Fibroblast of peridontal ligament (primary cell): ENCODE data around the gene FBXL3.

Source experiments
- DNase-seq: peaks from one replicate; pipeline ENCODE4 v3.0.0-alpha.2; 2010; ENCODE audit errors: extremely low read depth

The FBXL3 gene, protein sequence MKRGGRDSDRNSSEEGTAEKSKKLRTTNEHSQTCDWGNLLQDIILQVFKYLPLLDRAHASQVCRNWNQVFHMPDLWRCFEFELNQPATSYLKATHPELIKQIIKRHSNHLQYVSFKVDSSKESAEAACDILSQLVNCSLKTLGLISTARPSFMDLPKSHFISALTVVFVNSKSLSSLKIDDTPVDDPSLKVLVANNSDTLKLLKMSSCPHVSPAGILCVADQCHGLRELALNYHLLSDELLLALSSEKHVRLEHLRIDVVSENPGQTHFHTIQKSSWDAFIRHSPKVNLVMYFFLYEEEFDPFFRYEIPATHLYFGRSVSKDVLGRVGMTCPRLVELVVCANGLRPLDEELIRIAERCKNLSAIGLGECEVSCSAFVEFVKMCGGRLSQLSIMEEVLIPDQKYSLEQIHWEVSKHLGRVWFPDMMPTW

DNA sequence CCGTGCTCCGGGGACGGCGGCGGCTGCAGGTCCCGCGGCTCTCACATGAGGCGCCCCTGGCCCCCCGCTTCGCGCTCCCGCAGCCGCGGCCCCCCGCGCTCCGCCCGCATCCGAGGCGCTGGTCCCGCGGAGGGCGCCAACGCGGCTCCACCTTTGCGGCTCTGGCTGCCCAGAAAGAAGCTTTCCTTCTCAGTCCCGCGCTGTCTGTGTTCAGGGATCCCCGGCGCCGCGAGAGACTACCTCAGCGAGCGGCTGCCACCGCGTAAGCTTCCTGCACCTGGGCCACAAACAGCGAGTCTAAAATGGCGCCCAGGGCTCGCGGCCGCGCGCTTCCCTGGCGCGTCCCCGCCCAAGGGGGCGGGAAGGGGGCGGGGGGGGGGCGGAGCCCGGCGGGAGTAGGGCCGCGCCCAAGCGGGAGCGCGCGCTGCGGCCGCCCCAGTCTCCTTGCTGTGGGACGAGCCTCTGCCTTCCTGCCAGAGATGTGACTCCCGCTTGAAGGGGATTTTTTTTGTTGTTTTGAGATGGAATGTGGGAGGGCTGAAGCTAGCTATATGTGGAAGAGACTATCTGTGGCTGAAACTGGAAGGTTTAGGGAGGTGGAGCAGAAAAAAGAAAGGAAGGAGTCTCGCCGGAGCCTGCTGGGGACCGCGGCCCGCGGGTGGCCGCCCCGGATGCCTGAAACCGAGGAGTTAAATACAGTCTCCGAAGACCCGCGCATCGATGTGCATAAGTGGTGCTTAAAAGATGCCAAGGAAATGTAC lies at the start of gene FBXL3:
FBXL3 (minus strand) TSS at position 299 of the 761 bp plus-strand sequence. CDS start 5,299 bp downstream, outside the sequence.
- peak; percentile 91 for DNase-seq

GRCh38 chr13:77067519-77067918 lies 40.6 kb upstream of the FBXL3 start:
- no peak for DNase-seq

GRCh38 chr13:77065461-77066147 lies 38.6 kb upstream of the FBXL3 start:
- DNase-seq: no peak

DNA sequence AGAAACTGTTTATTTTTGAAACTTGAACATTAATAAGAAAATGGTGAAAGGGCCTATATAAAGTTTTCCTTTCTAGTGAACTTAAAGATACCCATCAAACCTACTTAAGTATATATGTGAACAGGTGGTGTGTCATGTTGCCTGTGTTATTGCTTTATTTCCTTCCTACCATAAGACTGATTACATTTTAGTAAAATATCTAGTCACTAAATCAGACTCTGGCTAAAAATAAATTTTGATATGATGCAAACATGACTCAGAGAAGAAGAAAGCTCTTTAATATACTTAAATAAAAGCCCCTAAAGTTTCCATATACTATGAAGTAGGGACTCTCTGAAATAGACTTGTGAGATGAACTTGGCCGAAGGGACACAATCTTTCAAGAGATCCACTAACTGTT lies 35.1 kb upstream of the FBXL3 start:
- peak; percentile 34 for DNase-seq

DNA sequence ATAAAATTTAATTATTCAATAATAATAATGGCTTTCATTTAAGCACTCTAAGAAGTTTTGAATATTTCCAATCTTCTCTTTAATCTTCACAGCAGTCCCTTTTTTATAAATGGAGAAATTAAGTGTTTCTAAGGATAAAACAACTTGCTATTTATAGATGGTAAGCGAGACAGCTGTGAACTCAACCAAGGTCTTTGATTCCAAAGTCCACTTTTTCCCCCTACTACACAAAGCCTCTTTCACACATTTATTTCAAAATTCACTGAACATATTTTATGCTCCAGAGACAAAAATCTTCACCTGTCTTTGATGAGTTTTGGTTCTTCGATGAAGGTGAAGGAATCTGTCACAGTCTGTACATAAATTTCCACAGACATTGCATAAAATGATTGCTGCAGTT lies 34.4 kb upstream of the FBXL3 start:
- DNase-seq: no peak

DNA sequence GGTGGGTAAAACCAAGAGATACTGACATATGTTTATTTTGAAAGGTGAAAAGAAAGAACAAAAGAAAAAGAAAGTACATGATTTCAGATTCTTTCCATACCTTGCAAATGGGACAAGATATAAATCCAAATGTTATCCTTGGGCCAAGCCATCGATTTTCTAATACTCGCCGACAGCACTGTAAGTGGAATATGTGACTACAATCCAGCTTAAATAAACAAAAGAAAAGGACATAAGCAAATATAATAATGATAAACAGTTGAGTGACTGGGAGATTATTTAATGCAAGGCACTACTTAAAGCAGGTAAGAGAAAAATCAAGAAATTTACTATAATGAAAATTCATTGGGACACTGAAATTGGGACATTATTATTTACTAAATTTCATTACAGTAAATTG lies 29.9 kb upstream of the FBXL3 start:
- DNase-seq: no peak

- DNase-seq: peak; percentile 21
Observed at GRCh38 chr13:77056382-77056781, 29.4 kb upstream of the FBXL3 start.

DNA sequence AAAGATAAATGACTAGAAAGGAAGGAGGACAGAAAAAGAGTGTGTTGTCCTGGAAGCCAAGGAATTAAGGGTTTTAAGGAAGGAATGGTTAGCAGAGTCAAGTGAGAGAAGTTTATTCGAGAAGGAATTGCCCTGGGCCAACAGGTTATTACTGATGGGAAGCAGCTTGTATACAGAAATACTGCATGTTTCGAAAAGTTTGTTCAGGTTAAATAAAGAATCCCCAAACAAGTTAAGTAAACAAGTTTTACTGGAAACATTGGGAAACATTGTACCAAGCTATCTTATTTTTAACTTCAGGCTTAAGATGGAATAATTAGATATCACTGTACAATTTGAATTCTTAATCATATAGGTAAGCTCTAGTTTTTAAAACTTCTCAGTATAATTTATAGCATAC lies 28.2 kb upstream of the FBXL3 start:
- no peak for DNase-seq

- DNase-seq: no peak
Observed at GRCh38 chr13:77053192-77053591, 26.2 kb upstream of the FBXL3 start.

- DNase-seq: peak; percentile 38
Observed at GRCh38 chr13:77048681-77049080, 21.7 kb upstream of the FBXL3 start.

- DNase-seq: no peak
Observed at GRCh38 chr13:77047649-77048343, 20.8 kb upstream of the FBXL3 start.

DNA sequence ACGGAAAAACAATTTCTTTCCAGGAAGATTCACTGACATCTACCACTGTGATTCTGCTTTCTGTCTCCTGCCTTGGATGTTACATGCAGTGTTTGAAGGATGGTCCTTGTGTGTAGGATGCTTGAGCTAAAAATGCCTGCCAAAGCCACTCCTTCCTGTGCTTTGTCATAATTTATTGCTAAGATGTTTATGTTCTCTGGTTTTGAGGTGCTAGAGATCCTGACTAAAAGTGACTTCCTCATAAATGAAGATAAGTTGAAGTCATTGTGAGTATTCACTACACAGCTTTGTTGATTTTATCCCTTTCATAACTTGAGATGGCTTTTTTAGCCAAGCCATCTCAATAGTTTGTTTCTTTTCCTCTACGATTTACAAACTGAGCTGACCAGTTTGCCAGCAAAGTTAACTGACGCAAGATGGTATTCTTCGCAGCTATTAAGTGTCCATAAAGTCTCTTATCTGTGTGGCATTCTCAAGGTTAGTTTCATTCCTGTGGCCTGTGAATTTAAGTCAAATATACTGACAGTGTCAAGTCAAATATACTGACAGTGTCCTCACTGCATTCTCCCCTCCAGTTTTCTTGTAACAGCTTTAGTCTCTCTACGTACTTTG lies 15.7 kb upstream of the FBXL3 start:
- DNase-seq: no peak

DNA sequence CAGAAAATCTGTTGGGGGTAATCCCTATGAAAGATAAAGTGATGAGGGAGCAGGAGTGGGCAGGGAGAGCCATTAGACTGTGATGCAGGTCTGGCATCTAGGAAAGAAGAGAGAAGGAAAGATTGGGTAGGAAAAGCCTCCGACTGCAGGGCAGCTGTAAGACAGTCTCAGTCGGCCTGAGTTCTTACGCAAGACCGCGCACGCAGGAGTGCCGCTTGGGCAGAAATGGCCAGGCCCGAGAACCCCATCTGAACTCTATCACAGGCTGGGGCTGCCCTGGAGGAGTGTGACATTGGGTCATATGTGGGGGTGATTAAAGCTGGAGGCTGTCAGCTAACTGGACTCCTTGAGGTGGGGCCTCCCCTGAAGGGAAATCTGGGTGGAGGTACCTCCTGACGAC lies 13.9 kb upstream of the FBXL3 start:
- DNase-seq: no peak

GRCh38 chr13:77040076-77040475 lies 13.1 kb upstream of the FBXL3 start:
- DNase-seq: no peak

- peak; percentile 61 for DNase-seq
Observed at GRCh38 chr13:77038907-77039480, 12.0 kb upstream of the FBXL3 start.

DNA sequence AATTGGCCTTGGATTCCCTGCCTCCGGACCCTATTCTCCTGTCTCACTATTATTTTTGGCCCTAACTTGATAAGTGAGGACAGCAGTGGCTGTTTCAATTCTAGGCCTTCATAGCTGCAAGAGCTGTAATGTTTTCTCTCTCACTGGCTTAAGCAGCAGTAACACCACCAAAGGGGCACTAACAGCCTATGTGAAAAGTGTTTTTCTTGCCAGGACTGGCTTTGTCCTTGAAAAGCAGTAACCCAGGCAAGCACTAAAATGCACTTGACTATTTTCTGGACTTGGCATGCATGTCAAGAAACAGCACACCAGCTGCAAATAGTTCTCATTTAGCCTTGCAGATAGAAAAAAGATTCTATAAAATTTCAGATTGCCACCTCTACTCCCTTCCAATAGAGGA lies 9.3 kb upstream of the FBXL3 start:
- no peak for DNase-seq

- peak; percentile 71 for DNase-seq
Observed at GRCh38 chr13:77034881-77035280, 7.9 kb upstream of the FBXL3 start.

- no peak for DNase-seq
Observed at GRCh38 chr13:77033717-77034302, 6.9 kb upstream of the FBXL3 start.

GRCh38 chr13:77031656-77032243 lies 4.8 kb upstream of the FBXL3 start:
- no peak for DNase-seq

- no peak for DNase-seq
Observed at GRCh38 chr13:77029436-77029835, 2.5 kb upstream of the FBXL3 start.
